Uterus (tissue), 2 donors: ENCODE results near the gene NECTIN4.

Source experiments
- POLR2A ChIP-seq, 2 donors: fragments of 450-650 bp; IDR thresholded peaks; one replicate each; pipeline ENCODE4 v1.6.1; 2016; ENCODE audit warnings: antibody characterized with exemption in 2 of 2, mild to moderate bottlenecking in 1 of 2, moderate library complexity in 1 of 2
- TF ChIP-seq, protein P1 (sequence below), 4 experiments: fragments of 200-600 bp in 2 of 4; fragments of 450-650 bp in 2 of 4; sonication (generic) in 2 of 4; IDR thresholded peaks; one replicate each; pipeline ENCODE4 v1.5.1; 2016 to 2019; ENCODE audit warnings: antibody characterized with exemption in 4 of 4, mild to moderate bottlenecking in 2 of 4, moderate library complexity in 1 of 4

DNA sequence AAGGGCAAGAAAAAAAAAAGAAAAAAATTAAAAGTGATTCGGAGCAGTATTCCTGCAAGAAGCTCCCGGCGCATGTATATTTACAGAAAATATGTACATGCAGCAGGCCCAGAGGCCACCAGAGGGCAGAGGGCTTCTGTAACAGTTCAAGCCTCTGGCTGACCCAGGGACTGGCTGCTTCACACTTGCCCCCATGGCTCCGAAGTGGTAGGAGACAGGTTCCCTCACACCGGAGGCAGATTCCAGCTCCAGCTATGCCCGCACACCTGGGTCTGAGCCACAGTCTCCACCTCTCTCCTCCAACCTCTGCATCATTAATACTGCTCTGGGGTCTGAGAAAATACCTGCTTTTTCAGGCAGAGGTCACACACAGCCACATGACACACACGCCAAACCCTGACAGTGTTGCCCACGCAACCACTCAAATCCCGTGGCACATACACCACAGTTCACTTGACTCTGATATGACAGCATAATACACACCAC lies 17.4 kb downstream of the NECTIN4 start:
- TF ChIP-seq, protein P1, sequence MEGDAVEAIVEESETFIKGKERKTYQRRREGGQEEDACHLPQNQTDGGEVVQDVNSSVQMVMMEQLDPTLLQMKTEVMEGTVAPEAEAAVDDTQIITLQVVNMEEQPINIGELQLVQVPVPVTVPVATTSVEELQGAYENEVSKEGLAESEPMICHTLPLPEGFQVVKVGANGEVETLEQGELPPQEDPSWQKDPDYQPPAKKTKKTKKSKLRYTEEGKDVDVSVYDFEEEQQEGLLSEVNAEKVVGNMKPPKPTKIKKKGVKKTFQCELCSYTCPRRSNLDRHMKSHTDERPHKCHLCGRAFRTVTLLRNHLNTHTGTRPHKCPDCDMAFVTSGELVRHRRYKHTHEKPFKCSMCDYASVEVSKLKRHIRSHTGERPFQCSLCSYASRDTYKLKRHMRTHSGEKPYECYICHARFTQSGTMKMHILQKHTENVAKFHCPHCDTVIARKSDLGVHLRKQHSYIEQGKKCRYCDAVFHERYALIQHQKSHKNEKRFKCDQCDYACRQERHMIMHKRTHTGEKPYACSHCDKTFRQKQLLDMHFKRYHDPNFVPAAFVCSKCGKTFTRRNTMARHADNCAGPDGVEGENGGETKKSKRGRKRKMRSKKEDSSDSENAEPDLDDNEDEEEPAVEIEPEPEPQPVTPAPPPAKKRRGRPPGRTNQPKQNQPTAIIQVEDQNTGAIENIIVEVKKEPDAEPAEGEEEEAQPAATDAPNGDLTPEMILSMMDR (IDR thresholded peaks at IDR 0.05): peak in 3 of 4 experiments; percentile 14 to 35 (median 22)
- TF ChIP-seq POLR2A (IDR thresholded peaks at IDR 0.05): no peak
